22Rv1 (cell line): Measurements from ENCODE around the gene SLC30A1.

Source experiments
- ZFX ChIP-seq: fragments of 450-650 bp; IDR thresholded peaks from 2 replicates; pipeline ENCODE4 v1.6.1; 2017; ENCODE audit warnings: antibody characterized with exemption, borderline replicate concordance
- TF ChIP-seq, protein P1 (sequence below): fragments of 450-650 bp; IDR thresholded peaks from 2 replicates; pipeline ENCODE4 v1.5.1; 2017; ENCODE audit warnings: mild to moderate bottlenecking

DNA sequence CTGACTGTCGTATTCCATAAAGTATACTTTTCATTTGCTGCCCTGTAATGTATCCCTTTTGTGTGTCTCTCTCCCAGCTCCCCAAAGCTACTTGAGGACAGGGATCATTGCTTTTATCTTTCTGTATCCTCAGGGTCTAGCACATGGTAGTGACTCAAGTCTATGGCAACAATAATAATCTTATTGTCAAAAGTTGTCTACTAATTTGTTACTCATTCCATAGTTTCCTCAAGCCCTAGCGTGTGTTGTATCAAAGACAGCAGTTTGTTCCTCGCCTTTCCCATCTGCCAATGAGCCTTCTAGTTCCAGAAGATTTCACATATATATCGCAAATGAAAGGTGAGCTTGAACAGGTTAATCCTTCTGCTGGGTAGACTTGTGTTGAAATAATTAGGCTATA is 9.8 kb upstream of the SLC30A1 start:
- TF ChIP-seq, protein P1, sequence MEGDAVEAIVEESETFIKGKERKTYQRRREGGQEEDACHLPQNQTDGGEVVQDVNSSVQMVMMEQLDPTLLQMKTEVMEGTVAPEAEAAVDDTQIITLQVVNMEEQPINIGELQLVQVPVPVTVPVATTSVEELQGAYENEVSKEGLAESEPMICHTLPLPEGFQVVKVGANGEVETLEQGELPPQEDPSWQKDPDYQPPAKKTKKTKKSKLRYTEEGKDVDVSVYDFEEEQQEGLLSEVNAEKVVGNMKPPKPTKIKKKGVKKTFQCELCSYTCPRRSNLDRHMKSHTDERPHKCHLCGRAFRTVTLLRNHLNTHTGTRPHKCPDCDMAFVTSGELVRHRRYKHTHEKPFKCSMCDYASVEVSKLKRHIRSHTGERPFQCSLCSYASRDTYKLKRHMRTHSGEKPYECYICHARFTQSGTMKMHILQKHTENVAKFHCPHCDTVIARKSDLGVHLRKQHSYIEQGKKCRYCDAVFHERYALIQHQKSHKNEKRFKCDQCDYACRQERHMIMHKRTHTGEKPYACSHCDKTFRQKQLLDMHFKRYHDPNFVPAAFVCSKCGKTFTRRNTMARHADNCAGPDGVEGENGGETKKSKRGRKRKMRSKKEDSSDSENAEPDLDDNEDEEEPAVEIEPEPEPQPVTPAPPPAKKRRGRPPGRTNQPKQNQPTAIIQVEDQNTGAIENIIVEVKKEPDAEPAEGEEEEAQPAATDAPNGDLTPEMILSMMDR = no peak
- no peak for TF ChIP-seq ZFX
